Fibroblast of lung (primary cell): ENCODE measurements around the gene ESPN. TPM values are rescaled to one million over a fixed set of nuclear protein-coding genes. Genes with fewer than 3 reads are reported as not detected.

Experiments
- DNase-seq, 2 donors: peaks; one replicate each; pipeline versions ENCODE4 v3.0.0 to v3.0.0-alpha.2; 2010; ENCODE audit warnings: low read depth in 2 of 2
- H2AFZ ChIP-seq: 2 replicates; pipeline ENCODE4 v1.5.1; 2012; ENCODE audit warnings: low read length, control low read depth, inconsistent platforms
- H3K27ac ChIP-seq: 2 replicates; pipeline ENCODE4 v1.5.1; 2011; ENCODE audit warnings: low read length, control low read depth; ENCODE audit not compliant: insufficient read depth
- H3K27me3 ChIP-seq: 2 replicates; pipeline ENCODE4 v1.5.1; 2011; ENCODE audit warnings: mild to moderate bottlenecking, low read length; ENCODE audit not compliant: control insufficient read depth, insufficient read depth
- H3K36me3 ChIP-seq: 2 replicates; pipeline ENCODE4 v1.5.1; 2011; ENCODE audit warnings: low read length; ENCODE audit not compliant: control insufficient read depth, insufficient read depth
- H3K4me1 ChIP-seq: 2 replicates; pipeline ENCODE4 v1.5.1; 2011; ENCODE audit warnings: low read length; ENCODE audit not compliant: control insufficient read depth, insufficient read depth; ENCODE audit errors: extremely low read depth
- H3K4me2 ChIP-seq: 2 replicates; pipeline ENCODE4 v1.5.1; 2011; ENCODE audit warnings: low read length, control low read depth; ENCODE audit not compliant: insufficient read depth; ENCODE audit errors: extremely low read depth
- H3K4me3 ChIP-seq, 4 experiments: fragments of 200-600 bp in 1 of 4; sonication (generic) in 1 of 4; replicated peaks in 1 of 4; 2 replicates each; pipeline ENCODE4 v1.5.1; 2011 to 2016; ENCODE audit warnings: low read length in 4 of 4, low read depth in 3 of 4, mild to moderate bottlenecking in 3 of 4, control low read depth in 2 of 4, inconsistent platforms in 1 of 4, mixed read lengths in 1 of 4; ENCODE audit not compliant: insufficient read depth in 1 of 4; ENCODE audit errors: control extremely low read depth in 1 of 4
- H3K79me2 ChIP-seq: 2 replicates; pipeline ENCODE4 v1.5.1; 2012; ENCODE audit warnings: mild to moderate bottlenecking, low read length, inconsistent platforms; ENCODE audit not compliant: control insufficient read depth, insufficient read depth
- H3K9ac ChIP-seq: 2 replicates; pipeline ENCODE4 v1.5.1; 2011; ENCODE audit warnings: mild to moderate bottlenecking, low read length, control low read depth; ENCODE audit not compliant: insufficient read depth
- H3K9me3 ChIP-seq: 2 replicates; pipeline ENCODE4 v1.5.1; 2012; ENCODE audit warnings: low read depth, low read length; ENCODE audit not compliant: control insufficient read depth, insufficient read depth
- H4K20me1 ChIP-seq: 2 replicates; pipeline ENCODE4 v1.5.1; 2011; ENCODE audit warnings: low read length; ENCODE audit not compliant: control insufficient read depth, insufficient read depth; ENCODE audit errors: extremely low read depth
- CTCF ChIP-seq, 2 donors: IDR thresholded peaks in 1 of 2; conservative IDR thresholded peaks in 1 of 2; 1 replicate in 1 of 2; 2 replicates in 1 of 2; pipeline ENCODE4 v1.5.1; 2011 to 2012; ENCODE audit warnings: low read length in 2 of 2, control low read depth in 1 of 2, inconsistent platforms in 1 of 2, low read depth in 1 of 2, mild to moderate bottlenecking in 1 of 2
- EZH2 ChIP-seq: IDR thresholded peaks from 2 replicates; pipeline ENCODE4 v1.5.1; 2012; ENCODE audit warnings: low read length, control low read depth, mild to moderate bottlenecking; ENCODE audit errors: missing control alignments
- polyA plus RNA-seq, 2 donors: library from polyadenylated mRNA; depleted of rRNA in 1 of 2; stranded (reverse) in 1 of 2; unstranded in 1 of 2; fragments of >200 nt; gene quantifications; 2 replicates each; pipeline ENCODE4 v1.2.1, GENCODE V29; 2011 to 2012; ENCODE audit warnings: missing spikeins in 1 of 2
- total RNA-seq: library from RNA; depleted of rRNA; stranded (reverse); fragments of >200 nt; gene quantifications from 2 replicates; pipeline ENCODE4 v1.2.1, GENCODE V29; 2014

ESPN gene
- total and polyA plus RNA-seq, 2 donors (not counting 1 experiment from before 2014, with no cell fraction given) = not detected

- Histone ChIP-seq H3K4me1 (no peaks in the 10 kb centered on the region), H3K36me3 (no peaks in the 10 kb centered on the region), H3K4me3 (no peak overlapping the region), H3K27ac (no peak overlapping the region), H3K4me2 (no peak overlapping the region), H3K9ac (no peak overlapping the region), H3K27me3 (peaks cover 45% of the 10 kb centered on the region), H4K20me1 (no peaks in the 10 kb centered on the region), H2AFZ (no peak overlapping the region), H3K79me2 (no peaks in the 10 kb centered on the region), H3K9me3 (no peaks in the 10 kb centered on the region)
- no peak for TF ChIP-seq EZH2
- TF ChIP-seq CTCF (conservative IDR thresholded peaks at IDR 0.05 in 1 of 2, IDR thresholded peaks at IDR 0.05 in 1 of 2; ENCODE audit: low read depth in 1 of 2, low read length in 2 of 2) = no peak
- no peak for DNase-seq
Measured at GRCh38 chr1:6416295-6416656, 8.3 kb upstream of the ESPN start.

GRCh38 chr1:6416906-6417305, 7.7 kb upstream of the ESPN start:
- Histone ChIP-seq H3K36me3 (no peaks in the 10 kb centered on the region), H3K27me3 (peaks cover 50% of the 10 kb centered on the region), H3K4me2 (no peak overlapping the region), H3K4me1 (no peaks in the 10 kb centered on the region), H3K27ac (no peak overlapping the region), H3K9me3 (no peaks in the 10 kb centered on the region), H4K20me1 (no peaks in the 10 kb centered on the region), H2AFZ (no peak overlapping the region), H3K79me2 (no peaks in the 10 kb centered on the region), H3K9ac (no peak overlapping the region), H3K4me3 (no peak overlapping the region)
- no peak for DNase-seq
- TF ChIP-seq EZH2 (no peak), CTCF (conservative IDR thresholded peaks at IDR 0.05 in 1 of 2, IDR thresholded peaks at IDR 0.05 in 1 of 2; ENCODE audit: low read depth in 1 of 2, low read length in 2 of 2) (no peak)

- Histone ChIP-seq H3K27ac (no peak overlapping the region), H2AFZ (no peak overlapping the region), H3K27me3 (peaks cover 55% of the 10 kb centered on the region)
Measured at GRCh38 chr1:6417961-6418667, 6.5 kb upstream of the ESPN start.

More at GRCh38 chr1:6417961-6418667, 6.5 kb upstream of the ESPN start:
- H3K79me2 ChIP-seq = no peaks in the 10 kb centered on the region
- no peaks in the 10 kb centered on the region for H3K9me3 ChIP-seq
- H4K20me1 ChIP-seq = no peaks in the 10 kb centered on the region
- DNase-seq = no peak
- H3K4me1 ChIP-seq = no peaks in the 10 kb centered on the region
- no peak overlapping the region for H3K4me3 ChIP-seq
- no peaks in the 10 kb centered on the region for H3K36me3 ChIP-seq
- H3K9ac ChIP-seq = no peak overlapping the region
- no peak overlapping the region for H3K4me2 ChIP-seq
- TF ChIP-seq CTCF (conservative IDR thresholded peaks at IDR 0.05 in 1 of 2, IDR thresholded peaks at IDR 0.05 in 1 of 2; ENCODE audit: low read depth in 1 of 2, low read length in 2 of 2) (no peak), EZH2 (peak; percentile 69)
